SH-SY5Y (cell line): Measurements from ENCODE around the gene PROM2.

ENCODE experiments used
- GATA2 ChIP-seq: IDR thresholded peaks from 2 replicates; pipeline ENCODE4 v1.6.1; 2011; ENCODE audit warnings: mild to moderate bottlenecking, low read depth, low read length
- GATA3 ChIP-seq: IDR thresholded peaks from 2 replicates; pipeline ENCODE4 v1.6.1; 2011; ENCODE audit warnings: low read depth, mild to moderate bottlenecking, low read length, moderate library complexity

Gene PROM2

GRCh38 chr2:95274291-95275150 lies at the start of gene PROM2:
TSS of gene PROM2 (plus strand) at chr2:95274449. CDS start at chr2:95274586, 137 bp downstream.
- no peak for TF ChIP-seq GATA2
- no peak for TF ChIP-seq GATA3

GRCh38 chr2:95225658-95226057 lies 48.6 kb upstream of the PROM2 start:
- no peak for TF ChIP-seq GATA2
- TF ChIP-seq GATA3, result no peak

- TF ChIP-seq GATA3 (no peak), GATA2 (no peak)
Observed at GRCh38 chr2:95231723-95232122, 42.5 kb upstream of the PROM2 start.

- no peak for TF ChIP-seq GATA3
Observed at GRCh38 chr2:95232232-95232631, 42.0 kb upstream of the PROM2 start.

GRCh38 chr2:95234286-95234785 lies 39.9 kb upstream of the PROM2 start:
- TF ChIP-seq GATA2, result no peak
- no peak for TF ChIP-seq GATA3

- TF ChIP-seq GATA3 (no peak), GATA2 (no peak)
Observed at GRCh38 chr2:95234816-95235215, 39.4 kb upstream of the PROM2 start.

GRCh38 chr2:95238131-95238530 lies 36.1 kb upstream of the PROM2 start:
- TF ChIP-seq GATA3, result no peak
- TF ChIP-seq GATA2, result no peak

- no peak for TF ChIP-seq GATA2
- TF ChIP-seq GATA3, result no peak
Observed at GRCh38 chr2:95240091-95240490, 34.2 kb upstream of the PROM2 start.

- TF ChIP-seq GATA2 (no peak), GATA3 (no peak)
Observed at GRCh38 chr2:95240556-95240955, 33.7 kb upstream of the PROM2 start.

GRCh38 chr2:95258271-95258670 lies 16.0 kb upstream of the PROM2 start:
- TF ChIP-seq GATA2 (no peak), GATA3 (no peak)

GRCh38 chr2:95260028-95261023 lies 13.9 kb upstream of the PROM2 start:
- TF ChIP-seq GATA2 (no peak), GATA3 (no peak)

- TF ChIP-seq GATA2, result no peak
- no peak for TF ChIP-seq GATA3
Observed at GRCh38 chr2:95261602-95262001, 12.6 kb upstream of the PROM2 start.

- no peak for TF ChIP-seq GATA2
- no peak for TF ChIP-seq GATA3
Observed at GRCh38 chr2:95262896-95263542, 11.2 kb upstream of the PROM2 start.

GRCh38 chr2:95264624-95265023 lies 9.6 kb upstream of the PROM2 start:
- no peak for TF ChIP-seq GATA3
- TF ChIP-seq GATA2, result no peak

- TF ChIP-seq GATA2 (no peak), GATA3 (no peak)
Observed at GRCh38 chr2:95265182-95265581, 9.1 kb upstream of the PROM2 start.
